Astrocyte of the cerebellum (primary cell): ENCODE data around the gene FAM234B.
A peak's percentile ranks its signal among the peaks of the same experiment; 100 is the strongest.

Source experiments
- DNase-seq: peaks from one replicate; pipeline ENCODE4 v3.0.0-alpha.2; 2011; ENCODE audit warnings: low read depth
- H3K4me3 ChIP-seq: 2 replicates; pipeline ENCODE4 v1.5.1; 2011; ENCODE audit warnings: mild to moderate bottlenecking, low read depth, low read length, moderate library complexity
- in situ Hi-C: cut with HindIII; loops from 2 replicates; pipeline ENCODE4 v1.10.0; 2017; ENCODE audit warnings: low sequenced_read_pairs
- TF ChIP-seq, protein P1 (sequence below): IDR thresholded peaks from 2 replicates; pipeline ENCODE4 v1.5.1; 2012; ENCODE audit warnings: low read length, low read depth, moderate library complexity, mild to moderate bottlenecking; ENCODE audit errors: missing control alignments

Gene FAM234B

DNA sequence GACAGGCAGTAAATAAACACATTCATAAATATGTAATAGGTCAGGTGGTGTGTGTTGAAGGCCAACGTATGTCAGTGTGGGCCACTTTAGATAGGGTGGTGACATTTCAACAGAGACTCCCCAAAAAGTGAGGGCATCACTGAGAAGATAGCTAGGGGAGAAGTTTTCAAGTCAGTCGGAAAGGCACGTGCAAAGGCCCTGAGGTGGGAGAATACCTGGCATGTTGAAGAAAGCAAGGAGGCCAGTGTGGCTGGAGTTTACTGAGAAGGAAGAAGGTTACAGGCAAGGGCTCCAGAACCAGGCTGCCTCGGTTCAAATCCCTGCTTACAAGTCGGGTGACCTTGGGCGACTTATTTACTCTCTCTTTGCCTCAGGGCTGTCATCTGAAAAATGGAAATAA lies 33.1 kb upstream of the FAM234B start:
- in situ Hi-C loops = no loop called here
- TF ChIP-seq, protein P1, sequence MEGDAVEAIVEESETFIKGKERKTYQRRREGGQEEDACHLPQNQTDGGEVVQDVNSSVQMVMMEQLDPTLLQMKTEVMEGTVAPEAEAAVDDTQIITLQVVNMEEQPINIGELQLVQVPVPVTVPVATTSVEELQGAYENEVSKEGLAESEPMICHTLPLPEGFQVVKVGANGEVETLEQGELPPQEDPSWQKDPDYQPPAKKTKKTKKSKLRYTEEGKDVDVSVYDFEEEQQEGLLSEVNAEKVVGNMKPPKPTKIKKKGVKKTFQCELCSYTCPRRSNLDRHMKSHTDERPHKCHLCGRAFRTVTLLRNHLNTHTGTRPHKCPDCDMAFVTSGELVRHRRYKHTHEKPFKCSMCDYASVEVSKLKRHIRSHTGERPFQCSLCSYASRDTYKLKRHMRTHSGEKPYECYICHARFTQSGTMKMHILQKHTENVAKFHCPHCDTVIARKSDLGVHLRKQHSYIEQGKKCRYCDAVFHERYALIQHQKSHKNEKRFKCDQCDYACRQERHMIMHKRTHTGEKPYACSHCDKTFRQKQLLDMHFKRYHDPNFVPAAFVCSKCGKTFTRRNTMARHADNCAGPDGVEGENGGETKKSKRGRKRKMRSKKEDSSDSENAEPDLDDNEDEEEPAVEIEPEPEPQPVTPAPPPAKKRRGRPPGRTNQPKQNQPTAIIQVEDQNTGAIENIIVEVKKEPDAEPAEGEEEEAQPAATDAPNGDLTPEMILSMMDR = no peak
- no peak for DNase-seq
- no peak overlapping the region for H3K4me3 ChIP-seq

DNA sequence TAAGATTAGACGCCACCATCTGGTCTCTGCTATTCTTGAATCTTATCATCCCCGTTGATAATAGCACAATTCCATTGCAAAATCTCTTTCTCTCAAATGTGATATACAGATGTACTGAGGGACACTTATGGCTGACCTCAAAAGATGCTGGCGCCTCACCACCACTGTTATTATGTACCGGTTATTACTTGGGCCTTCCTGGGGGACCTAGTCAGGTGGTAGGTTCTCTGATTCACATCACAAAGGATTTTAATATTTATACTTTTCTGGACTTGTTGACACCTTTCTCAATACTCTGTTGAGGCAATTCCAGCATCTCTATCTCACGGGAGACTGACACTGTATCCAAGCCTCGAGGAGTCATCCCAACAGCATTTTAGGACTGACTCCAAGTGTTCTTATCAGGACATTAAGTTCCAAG lies 21.3 kb upstream of the FAM234B start:
- in situ Hi-C loops = no loop called here
- TF ChIP-seq, protein P1 = no peak
- H3K4me3 ChIP-seq = no peak overlapping the region
- DNase-seq = no peak

DNA sequence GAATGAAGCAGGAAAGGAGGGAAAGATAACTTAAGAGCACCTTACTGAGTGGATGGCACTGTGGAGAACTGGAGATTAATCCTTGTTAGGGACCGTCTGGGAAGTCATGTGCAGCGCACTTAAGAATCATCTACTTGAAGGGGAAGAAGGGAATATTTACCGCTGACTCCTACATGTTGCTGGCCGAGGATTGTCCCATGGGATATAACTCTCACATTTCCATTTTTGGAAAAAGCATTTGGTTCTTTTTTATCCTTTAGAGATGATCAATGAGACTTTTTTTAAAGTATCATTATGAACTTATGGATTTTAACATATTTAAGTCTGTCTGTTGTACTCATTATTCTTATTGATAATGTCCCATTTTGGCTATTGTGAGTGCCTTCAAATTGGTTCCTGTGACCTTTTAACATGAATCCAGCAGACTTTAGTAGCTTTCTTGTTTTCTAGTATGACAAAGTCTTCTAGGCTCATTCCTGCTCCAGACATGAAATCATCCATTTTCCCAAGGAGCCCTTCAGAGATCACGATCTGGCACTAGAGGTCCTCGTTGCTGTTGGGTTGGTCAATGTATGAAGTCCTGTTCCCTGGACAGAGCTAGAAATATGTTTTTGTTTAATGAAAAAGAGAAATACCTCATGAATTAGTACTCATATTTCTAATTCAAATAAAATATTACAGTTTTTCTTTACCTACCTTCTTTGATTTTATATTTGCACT lies 20.2 kb upstream of the FAM234B start:
- in situ Hi-C loops = no loop called here
- TF ChIP-seq, protein P1 = peak; percentile 56
- no peak for DNase-seq

DNA sequence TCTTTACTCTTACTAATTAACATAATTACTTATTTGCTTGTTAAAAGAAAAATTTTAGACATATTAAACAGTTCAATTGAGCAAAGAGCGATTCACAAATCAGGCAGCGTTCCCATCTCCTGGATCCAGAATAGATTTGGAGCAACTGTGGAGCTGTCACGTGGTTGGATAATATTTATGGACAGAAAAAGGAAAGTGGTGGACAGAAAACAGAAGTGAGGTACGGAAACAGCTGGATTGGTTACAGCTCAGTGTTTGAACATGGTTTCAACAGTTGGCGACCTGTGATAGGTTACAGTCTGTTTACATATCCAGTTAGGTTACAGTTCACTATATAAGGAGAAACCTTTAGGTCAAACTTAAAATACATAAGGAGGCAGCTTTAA lies 19.7 kb upstream of the FAM234B start:
- DNase-seq = no peak
- TF ChIP-seq, protein P1 = no peak
- in situ Hi-C loops = no loop called here
- H3K4me3 ChIP-seq = no peak overlapping the region

More for the DNA sequence above, 20.2 kb upstream of the FAM234B start:
- H3K4me3 ChIP-seq = no peak overlapping the region

DNA sequence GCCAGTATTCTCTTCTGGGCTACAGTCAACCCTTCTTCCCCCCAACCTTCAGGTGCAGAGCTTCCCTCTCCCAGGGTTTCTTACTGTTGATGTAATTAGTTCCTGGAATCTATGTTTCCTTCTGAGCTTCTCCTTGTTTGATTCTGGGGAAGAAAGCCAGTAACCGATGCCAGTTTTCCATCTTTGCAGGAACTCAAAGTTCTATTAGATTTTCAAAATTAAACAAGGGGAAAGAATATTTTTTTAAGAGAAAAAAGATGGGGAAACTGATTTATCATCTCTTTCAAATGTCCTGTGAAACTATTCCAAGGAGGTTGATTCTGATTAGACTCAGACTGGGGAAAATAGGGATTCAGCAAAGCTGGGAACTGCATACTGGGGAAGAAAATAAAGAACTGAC lies 17.9 kb upstream of the FAM234B start:
- DNase-seq = no peak
- in situ Hi-C loops = no loop called here
- H3K4me3 ChIP-seq = no peak overlapping the region
- TF ChIP-seq, protein P1 = no peak

DNA sequence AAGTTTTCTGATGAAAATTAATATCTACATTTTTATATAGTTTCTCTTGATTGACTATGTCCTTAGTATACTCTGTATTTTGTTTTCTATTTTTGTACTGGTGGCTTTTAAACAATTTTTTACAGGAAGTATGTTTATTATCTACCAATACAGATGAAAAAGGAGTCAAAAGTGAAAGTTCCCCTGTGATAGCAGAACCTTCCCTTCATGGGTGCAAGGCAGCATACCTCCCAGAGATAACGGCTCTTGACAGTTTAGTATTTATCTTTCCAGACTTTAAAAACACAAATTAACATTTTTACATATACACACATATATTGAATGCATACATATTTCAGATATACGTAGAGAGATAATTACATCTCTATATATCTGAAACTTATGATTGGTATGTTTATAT lies 17.1 kb upstream of the FAM234B start:
- no peak for DNase-seq
- TF ChIP-seq, protein P1 = no peak
- H3K4me3 ChIP-seq = no peak overlapping the region
- in situ Hi-C loops = no loop called here
